ENCODE measurements around the gene CHST4. TPM values are rescaled to one million over a fixed set of nuclear protein-coding genes. Genes with fewer than 3 reads are reported as not detected.

The CHST4 gene
- total RNA-seq, 1 experiment from 2014 or later, result 72.9 TPM

- Mint-ChIP-seq H3K36me3 (ENCODE audit: insufficient read depth, unreplicated experiment) (peaks cover 4% of the 10 kb centered on the region), H3K27me3 (ENCODE audit: unreplicated experiment) (no peaks in the 10 kb centered on the region), H3K9me3 (ENCODE audit: low read depth, unreplicated experiment) (no peaks in the 10 kb centered on the region), H3K4me1 (ENCODE audit: low read depth, unreplicated experiment) (peaks cover 50% of the 10 kb centered on the region), H3K4me3 (ENCODE audit: low read depth, unreplicated experiment) (no peak overlapping the region), H3K27ac (ENCODE audit: unreplicated experiment) (no peak overlapping the region)
- TF ChIP-seq CTCF (IDR thresholded peaks at IDR 0.05; ENCODE audit: unreplicated experiment), result no peak
- no peak for DNase-seq
- no TSS peak for BruUV-seq (replicated peaks)
- CTCF ChIA-PET, result interaction anchor here (1.1 kb wide), 1 partner anchor 9 kb away, joined by 3 read pairs; no protein-coding TSS in a partner anchor
- intact Hi-C loops (cut with micrococcal nuclease; ENCODE audit: unreplicated experiment), result no loop called here
These were observed 5.7 kb upstream of the CHST4 start for GRCh38 chr16:71520550-71520949.

GRCh38 chr16:71524566-71525553, 1.4 kb upstream of the CHST4 start:
- no peaks in the 10 kb centered on the region for H3K27me3 Mint-ChIP-seq (ENCODE audit: unreplicated experiment)
- CTCF ChIA-PET, result no interaction called here

GRCh38 chr16:71528257-71528656, 2.0 kb downstream of the CHST4 start:
- H3K27me3 Mint-ChIP-seq (ENCODE audit: unreplicated experiment), result no peaks in the 10 kb centered on the region
- no peak for TF ChIP-seq CTCF (IDR thresholded peaks at IDR 0.05; ENCODE audit: unreplicated experiment)
- H3K36me3 Mint-ChIP-seq (ENCODE audit: insufficient read depth, unreplicated experiment), result peaks cover 48% of the 10 kb centered on the region
- peak overlapping the region; percentile 81 for H3K4me3 Mint-ChIP-seq (ENCODE audit: low read depth, unreplicated experiment)
- peaks cover 59% of the 10 kb centered on the region for H3K4me1 Mint-ChIP-seq (ENCODE audit: low read depth, unreplicated experiment)
- intact Hi-C loops (cut with micrococcal nuclease; ENCODE audit: unreplicated experiment), result no loop called here
- BruUV-seq (replicated peaks), result TSS peak; percentile 3
- no peak for DNase-seq
- CTCF ChIA-PET, result interaction anchor here (2.0 kb wide), 1 partner anchor 27 kb away, joined by 7 read pairs; no protein-coding TSS in a partner anchor
- peak overlapping the region; percentile 23 for H3K27ac Mint-ChIP-seq (ENCODE audit: unreplicated experiment)
- H3K9me3 Mint-ChIP-seq (ENCODE audit: low read depth, unreplicated experiment), result no peaks in the 10 kb centered on the region

More at GRCh38 chr16:71524566-71525553, 1.4 kb upstream of the CHST4 start:
- no peaks in the 10 kb centered on the region for H3K9me3 Mint-ChIP-seq (ENCODE audit: low read depth, unreplicated experiment)
- H3K4me3 Mint-ChIP-seq (ENCODE audit: low read depth, unreplicated experiment), result peak overlapping the region; percentile 81
- peak overlapping the region; percentile 96 for H3K27ac Mint-ChIP-seq (ENCODE audit: unreplicated experiment)
- intact Hi-C loops (cut with micrococcal nuclease; ENCODE audit: unreplicated experiment), result no loop called here
- H3K4me1 Mint-ChIP-seq (ENCODE audit: low read depth, unreplicated experiment), result peaks cover 60% of the 10 kb centered on the region
- H3K36me3 Mint-ChIP-seq (ENCODE audit: insufficient read depth, unreplicated experiment), result peaks cover 41% of the 10 kb centered on the region
- no peak for TF ChIP-seq CTCF (IDR thresholded peaks at IDR 0.05; ENCODE audit: unreplicated experiment)
- BruUV-seq (replicated peaks), result no TSS peak
- no peak for DNase-seq

GRCh38 chr16:71528863-71529262, 2.6 kb downstream of the CHST4 start:
- peak overlapping the region; percentile 23 for H3K27ac Mint-ChIP-seq (ENCODE audit: unreplicated experiment)
- H3K36me3 Mint-ChIP-seq (ENCODE audit: insufficient read depth, unreplicated experiment), result peaks cover 48% of the 10 kb centered on the region
- peaks cover 55% of the 10 kb centered on the region for H3K4me1 Mint-ChIP-seq (ENCODE audit: low read depth, unreplicated experiment)
- no TSS peak for BruUV-seq (replicated peaks)
- H3K27me3 Mint-ChIP-seq (ENCODE audit: unreplicated experiment), result no peaks in the 10 kb centered on the region
- DNase-seq, result no peak
- no peak for TF ChIP-seq CTCF (IDR thresholded peaks at IDR 0.05; ENCODE audit: unreplicated experiment)
- H3K9me3 Mint-ChIP-seq (ENCODE audit: low read depth, unreplicated experiment), result no peaks in the 10 kb centered on the region
- intact Hi-C loops (cut with micrococcal nuclease; ENCODE audit: unreplicated experiment), result no loop called here
- H3K4me3 Mint-ChIP-seq (ENCODE audit: low read depth, unreplicated experiment), result peak overlapping the region; percentile 81
- CTCF ChIA-PET, result interaction anchor here (0.6 to 2.0 kb wide), 11 partner anchors 8 to 1217 kb away, joined by 3 to 7 read pairs (median 3); no protein-coding TSS in a partner anchor

Measured in Calu3 (cell line).